KMS-11 (cell line): ENCODE measurements around the gene DPH7.

Experiments used
- H2AFZ ChIP-seq: fragments of 200-600 bp; sonication (generic); 2 replicates; pipeline ENCODE4 v1.6.1; 2016; ENCODE audit warnings: antibody characterized with exemption, mixed run types, low read depth
- H3K27ac ChIP-seq: fragments of 200-600 bp; sonication (generic); 2 replicates; pipeline ENCODE4 v1.6.1; 2016; ENCODE audit warnings: mild to moderate bottlenecking, mixed run types
- H3K27me3 ChIP-seq: fragments of 200-600 bp; sonication (generic); 2 replicates; pipeline ENCODE4 v1.6.1; 2017; ENCODE audit warnings: mild to moderate bottlenecking, low read depth, mixed run types, moderate library complexity; ENCODE audit not compliant: insufficient read depth
- H3K36me3 ChIP-seq: fragments of 200-600 bp; sonication (generic); 2 replicates; pipeline ENCODE4 v1.6.1; 2017; ENCODE audit warnings: mild to moderate bottlenecking, mixed run types; ENCODE audit not compliant: insufficient read depth
- H3K4me1 ChIP-seq: fragments of 200-600 bp; sonication (generic); 2 replicates; pipeline ENCODE4 v1.6.1; 2016; ENCODE audit warnings: mild to moderate bottlenecking, low read depth, mixed run types; ENCODE audit not compliant: poor library complexity, severe bottlenecking
- H3K4me2 ChIP-seq: fragments of 200-600 bp; sonication (generic); 2 replicates; pipeline ENCODE4 v1.7.0; 2016; ENCODE audit warnings: mild to moderate bottlenecking, mixed run types
- H3K4me3 ChIP-seq: fragments of 200-600 bp; sonication (generic); IDR thresholded peaks from 2 replicates; pipeline ENCODE4 v1.6.1; 2017; ENCODE audit warnings: low read depth, low read length, mixed read lengths; ENCODE audit not compliant: insufficient read depth
- H3K79me2 ChIP-seq: fragments of 200-600 bp; sonication (generic); 2 replicates; pipeline ENCODE4 v1.6.1; 2016; ENCODE audit warnings: low read depth, mixed run types; ENCODE audit not compliant: insufficient read depth
- H3K9ac ChIP-seq: fragments of 200-600 bp; sonication (generic); 2 replicates; pipeline ENCODE4 v1.6.1; 2016; ENCODE audit warnings: mild to moderate bottlenecking, mixed run types
- H4K20me1 ChIP-seq: fragments of 200-600 bp; sonication (generic); 2 replicates; pipeline ENCODE4 v1.6.1; 2016; ENCODE audit warnings: mild to moderate bottlenecking, mixed run types; ENCODE audit not compliant: insufficient read depth
- TF ChIP-seq, protein P1 (sequence below): fragments of 200-600 bp; sonication (generic); conservative IDR thresholded peaks from 2 replicates; pipeline ENCODE4 v1.6.1; 2017; ENCODE audit warnings: low read depth, mild to moderate bottlenecking, antibody characterized with exemption, low read length, moderate library complexity, mixed read lengths

The DPH7 gene

DNA sequence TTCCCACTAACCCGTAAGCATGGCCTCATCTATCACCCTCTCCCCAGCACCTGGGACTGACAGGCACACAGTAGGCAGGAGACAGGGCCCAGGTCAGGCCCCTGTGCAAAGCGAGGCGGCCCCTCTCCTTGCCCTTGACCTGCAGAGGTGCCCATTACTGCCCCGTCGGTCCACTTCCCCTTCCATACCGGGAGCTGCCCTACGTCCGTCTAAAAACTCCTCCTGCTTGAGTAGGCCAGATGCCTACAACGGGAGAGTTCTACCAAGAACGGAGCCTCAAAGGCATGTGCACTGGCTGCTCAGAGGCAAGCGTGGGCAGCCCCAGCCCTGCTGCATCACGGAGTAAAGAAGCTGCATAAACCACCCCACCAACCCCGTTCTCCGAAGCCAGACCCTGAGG lies 4.6 kb upstream of the DPH7 start:
- Histone ChIP-seq H3K27me3 (no peaks in the 10 kb centered on the region), H3K4me3 (no peak overlapping the region), H2AFZ (no peak overlapping the region), H3K9ac (no peak overlapping the region), H3K4me1 (peaks cover 9% of the 10 kb centered on the region), H3K4me2 (no peak overlapping the region), H4K20me1 (no peaks in the 10 kb centered on the region; the same call in 1 of the 2 replicates), H3K27ac (no peak overlapping the region), H3K79me2 (peaks cover 9% of the 10 kb centered on the region; the same call in 1 of the 2 replicates), H3K36me3 (no peaks in the 10 kb centered on the region; the same call in 1 of the 2 replicates)
- TF ChIP-seq, protein P1, sequence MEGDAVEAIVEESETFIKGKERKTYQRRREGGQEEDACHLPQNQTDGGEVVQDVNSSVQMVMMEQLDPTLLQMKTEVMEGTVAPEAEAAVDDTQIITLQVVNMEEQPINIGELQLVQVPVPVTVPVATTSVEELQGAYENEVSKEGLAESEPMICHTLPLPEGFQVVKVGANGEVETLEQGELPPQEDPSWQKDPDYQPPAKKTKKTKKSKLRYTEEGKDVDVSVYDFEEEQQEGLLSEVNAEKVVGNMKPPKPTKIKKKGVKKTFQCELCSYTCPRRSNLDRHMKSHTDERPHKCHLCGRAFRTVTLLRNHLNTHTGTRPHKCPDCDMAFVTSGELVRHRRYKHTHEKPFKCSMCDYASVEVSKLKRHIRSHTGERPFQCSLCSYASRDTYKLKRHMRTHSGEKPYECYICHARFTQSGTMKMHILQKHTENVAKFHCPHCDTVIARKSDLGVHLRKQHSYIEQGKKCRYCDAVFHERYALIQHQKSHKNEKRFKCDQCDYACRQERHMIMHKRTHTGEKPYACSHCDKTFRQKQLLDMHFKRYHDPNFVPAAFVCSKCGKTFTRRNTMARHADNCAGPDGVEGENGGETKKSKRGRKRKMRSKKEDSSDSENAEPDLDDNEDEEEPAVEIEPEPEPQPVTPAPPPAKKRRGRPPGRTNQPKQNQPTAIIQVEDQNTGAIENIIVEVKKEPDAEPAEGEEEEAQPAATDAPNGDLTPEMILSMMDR, result no peak

DNA sequence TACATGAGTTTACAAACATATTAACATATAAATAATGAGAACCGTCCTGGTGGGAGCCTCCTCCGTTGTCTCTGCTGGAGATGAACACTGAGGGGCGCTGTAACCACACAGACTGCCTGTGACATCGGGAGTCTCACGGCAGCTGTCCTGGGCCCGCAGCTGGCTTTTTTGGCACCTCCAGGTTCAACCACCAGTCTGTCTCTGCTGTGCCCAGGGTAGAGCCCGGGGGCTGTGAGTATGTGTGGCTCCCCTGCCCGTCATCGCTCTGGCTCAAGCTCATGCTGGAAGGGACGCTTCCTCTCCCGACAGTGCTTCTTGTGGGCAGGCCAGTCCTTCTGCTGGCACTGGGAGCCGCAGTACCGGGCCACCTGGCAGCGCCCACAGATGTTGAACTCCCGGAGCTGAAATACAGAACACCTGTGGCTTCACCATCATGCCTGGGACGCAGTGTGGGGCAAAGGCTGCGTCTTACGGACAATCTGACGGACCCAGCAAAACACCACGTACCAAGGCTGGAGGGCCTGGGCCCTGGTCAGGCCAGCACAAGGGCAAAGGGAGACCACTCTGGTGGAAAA lies 3.6 kb upstream of the DPH7 start:
- Histone ChIP-seq H3K36me3 (no peaks in the 10 kb centered on the region; the same call in 1 of the 2 replicates), H3K79me2 (peaks cover 13% of the 10 kb centered on the region), H4K20me1 (no peaks in the 10 kb centered on the region; the same call in 1 of the 2 replicates), H3K4me1 (peaks cover 9% of the 10 kb centered on the region), H3K4me3 (no peak overlapping the region), H3K4me2 (no peak overlapping the region), H2AFZ (no peak overlapping the region), H3K27ac (no peak overlapping the region), H3K27me3 (no peaks in the 10 kb centered on the region), H3K9ac (no peak overlapping the region)
- TF ChIP-seq, protein P1, result no peak

DNA sequence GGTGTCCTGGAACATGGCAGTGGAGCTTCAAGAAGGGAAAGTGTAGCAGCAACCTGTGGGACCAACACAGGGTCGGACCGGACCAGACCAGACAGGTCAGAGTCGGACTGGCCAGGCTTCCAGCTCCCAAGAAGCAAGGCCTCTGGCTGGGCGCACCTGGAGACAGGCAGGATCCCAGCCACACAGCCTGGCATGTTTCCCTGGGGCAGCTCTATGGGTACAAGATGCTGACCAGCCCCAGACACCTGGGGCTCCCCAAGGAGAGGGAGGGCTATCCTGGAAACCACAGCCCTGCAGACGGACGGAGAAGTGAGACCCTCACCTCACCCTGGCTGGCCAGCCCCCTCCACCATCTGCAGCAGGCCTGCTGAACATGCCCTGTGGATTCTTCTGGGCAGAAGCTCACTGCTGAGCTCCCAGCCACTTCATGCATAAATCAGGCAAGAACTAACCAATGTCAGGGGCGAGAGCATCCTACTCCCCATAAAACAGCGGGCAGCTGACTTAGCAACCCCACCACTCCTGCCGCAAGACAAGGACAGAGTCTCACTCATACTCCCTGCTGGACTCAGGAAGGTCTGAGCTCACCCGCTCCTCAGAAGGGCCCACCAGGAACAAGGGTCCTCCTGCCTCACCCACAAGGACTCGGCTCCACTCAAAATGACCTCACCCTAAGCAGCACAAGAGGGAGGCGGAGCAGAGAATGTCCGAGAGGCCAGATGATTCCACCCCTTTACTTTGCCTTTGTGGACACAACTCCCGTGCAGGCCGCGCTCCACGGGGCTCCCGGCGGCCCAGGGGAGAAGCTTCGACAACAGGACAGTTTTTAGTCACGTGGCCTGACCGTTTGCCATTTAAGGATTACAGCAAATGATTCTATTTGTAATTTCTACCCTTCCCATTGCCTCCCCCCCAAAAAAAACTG lies 2.9 kb upstream of the DPH7 start:
- no peak overlapping the region for H3K4me2 ChIP-seq
- TF ChIP-seq, protein P1, result no peak
- H3K9ac ChIP-seq, result no peak overlapping the region
- no peaks in the 10 kb centered on the region; the same call in 1 of the 2 replicates for H4K20me1 ChIP-seq
- peaks cover 16% of the 10 kb centered on the region for H3K4me1 ChIP-seq
- H3K27ac ChIP-seq, result no peak overlapping the region
- H3K79me2 ChIP-seq, result peaks cover 20% of the 10 kb centered on the region
- H3K36me3 ChIP-seq, result no peaks in the 10 kb centered on the region; the same call in 1 of the 2 replicates
- no peak overlapping the region for H3K4me3 ChIP-seq
- H3K27me3 ChIP-seq, result no peaks in the 10 kb centered on the region
- no peak overlapping the region for H2AFZ ChIP-seq

DNA sequence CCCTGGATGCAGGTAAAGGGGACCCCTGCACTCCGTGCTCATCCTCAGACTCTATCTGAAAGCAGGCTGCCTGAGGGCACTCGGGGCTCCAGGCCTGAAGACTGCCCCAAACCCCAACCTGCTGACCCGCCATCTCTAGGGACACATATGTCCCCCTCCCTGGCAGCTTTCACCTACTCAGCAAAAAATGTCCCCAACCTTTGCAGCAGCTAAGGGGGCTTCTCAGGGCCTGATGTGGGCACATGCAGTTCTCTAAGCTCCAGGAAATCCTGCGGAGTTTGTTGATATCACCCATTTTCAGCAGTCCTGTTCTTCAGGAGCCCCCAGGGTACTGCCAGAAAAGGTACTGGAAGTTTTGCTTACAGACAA lies 2.2 kb upstream of the DPH7 start:
- H3K36me3 ChIP-seq, result no peaks in the 10 kb centered on the region; the same call in 1 of the 2 replicates
- no peak overlapping the region for H3K9ac ChIP-seq
- TF ChIP-seq, protein P1, result no peak
- peaks cover 27% of the 10 kb centered on the region for H3K79me2 ChIP-seq
- no peak overlapping the region for H2AFZ ChIP-seq
- H3K27me3 ChIP-seq, result no peaks in the 10 kb centered on the region
- H4K20me1 ChIP-seq, result no peaks in the 10 kb centered on the region; the same call in 1 of the 2 replicates
- no peak overlapping the region for H3K4me2 ChIP-seq
- no peak overlapping the region for H3K27ac ChIP-seq
- H3K4me3 ChIP-seq, result no peak overlapping the region
- peaks cover 23% of the 10 kb centered on the region for H3K4me1 ChIP-seq
